Measurements from ENCODE around the gene GOLGA3.

DNA sequence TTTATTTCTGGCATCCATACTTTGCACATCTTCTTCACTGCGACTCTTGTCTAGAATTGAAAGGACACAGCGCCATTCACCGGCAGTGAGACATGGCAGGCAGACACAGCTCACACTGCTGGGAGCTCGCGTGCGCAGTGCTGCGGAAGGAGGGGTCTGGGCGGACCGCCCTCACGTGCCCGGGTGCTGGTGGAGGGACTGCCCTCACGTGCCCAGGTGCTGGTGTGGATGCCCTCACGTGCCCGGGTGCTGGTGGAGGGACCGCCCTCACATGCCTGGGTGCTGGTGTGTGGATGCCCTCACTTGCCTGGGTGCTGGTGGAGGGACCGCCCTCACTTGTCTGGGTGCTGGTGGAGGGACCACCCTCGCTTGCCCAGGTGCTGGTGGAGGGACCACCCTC is 27.9 kb upstream of the GOLGA3 start:
- TF ChIP-seq, protein P1, sequence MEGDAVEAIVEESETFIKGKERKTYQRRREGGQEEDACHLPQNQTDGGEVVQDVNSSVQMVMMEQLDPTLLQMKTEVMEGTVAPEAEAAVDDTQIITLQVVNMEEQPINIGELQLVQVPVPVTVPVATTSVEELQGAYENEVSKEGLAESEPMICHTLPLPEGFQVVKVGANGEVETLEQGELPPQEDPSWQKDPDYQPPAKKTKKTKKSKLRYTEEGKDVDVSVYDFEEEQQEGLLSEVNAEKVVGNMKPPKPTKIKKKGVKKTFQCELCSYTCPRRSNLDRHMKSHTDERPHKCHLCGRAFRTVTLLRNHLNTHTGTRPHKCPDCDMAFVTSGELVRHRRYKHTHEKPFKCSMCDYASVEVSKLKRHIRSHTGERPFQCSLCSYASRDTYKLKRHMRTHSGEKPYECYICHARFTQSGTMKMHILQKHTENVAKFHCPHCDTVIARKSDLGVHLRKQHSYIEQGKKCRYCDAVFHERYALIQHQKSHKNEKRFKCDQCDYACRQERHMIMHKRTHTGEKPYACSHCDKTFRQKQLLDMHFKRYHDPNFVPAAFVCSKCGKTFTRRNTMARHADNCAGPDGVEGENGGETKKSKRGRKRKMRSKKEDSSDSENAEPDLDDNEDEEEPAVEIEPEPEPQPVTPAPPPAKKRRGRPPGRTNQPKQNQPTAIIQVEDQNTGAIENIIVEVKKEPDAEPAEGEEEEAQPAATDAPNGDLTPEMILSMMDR (IDR thresholded peaks at IDR 0.05) = no peak
- no peak for TF ChIP-seq POLR2A (IDR thresholded peaks at IDR 0.05)
